HEK293 (cell line): ENCODE data around the gene ECM1.

ENCODE experiments used
- GLI2 ChIP-seq: fragments of 450-650 bp; formaldehyde crosslinking; IDR thresholded peaks from 2 replicates; pipeline ENCODE4; 2017; ENCODE audit warnings: missing biosample characterization, missing genetic modification characterization, low read depth, borderline replicate concordance
- HOXA7 ChIP-seq: sonication (generic); formaldehyde crosslinking; IDR thresholded peaks from 2 replicates; pipeline ENCODE4 v1.8.1; 2022; ENCODE audit warnings: missing genetic modification reagents, borderline replicate concordance
- KLF8 ChIP-seq: fragments of 450-650 bp; formaldehyde crosslinking; IDR thresholded peaks from 2 replicates; pipeline ENCODE4 v1.5.1; 2016; ENCODE audit warnings: missing biosample characterization, missing genetic modification characterization
- SALL2 ChIP-seq: fragments of 450-650 bp; formaldehyde crosslinking; IDR thresholded peaks from 2 replicates; pipeline ENCODE4 v1.5.0; 2017; ENCODE audit warnings: missing biosample characterization, mild to moderate bottlenecking, missing genetic modification characterization, borderline replicate concordance
- WT1 ChIP-seq: fragments of 450-650 bp; formaldehyde crosslinking; IDR thresholded peaks from 2 replicates; pipeline ENCODE4 v1.5.1; 2016; ENCODE audit warnings: missing biosample characterization, missing genetic modification characterization
- ZBTB7A ChIP-seq: fragments of 450-650 bp; formaldehyde crosslinking; IDR thresholded peaks from 2 replicates; pipeline ENCODE4 v1.5.1; 2016; ENCODE audit warnings: low read depth, missing biosample characterization, missing genetic modification characterization
- ZNF146 ChIP-seq: fragments of 450-650 bp; formaldehyde crosslinking; IDR thresholded peaks from 2 replicates; pipeline ENCODE4 v1.5.1; 2016; ENCODE audit warnings: missing biosample characterization, missing genetic modification characterization
- ZNF157 ChIP-seq: fragments of 450-650 bp; formaldehyde crosslinking; IDR thresholded peaks from 2 replicates; pipeline ENCODE4 v1.5.1; 2016; ENCODE audit warnings: missing biosample characterization, missing genetic modification characterization
- ZNF324 ChIP-seq: fragments of 450-650 bp; formaldehyde crosslinking; IDR thresholded peaks from 2 replicates; pipeline ENCODE4 v1.5.1; 2016; ENCODE audit warnings: missing biosample characterization, missing genetic modification characterization
- ZNF785 ChIP-seq: fragments of 450-650 bp; formaldehyde crosslinking; IDR thresholded peaks from 2 replicates; pipeline ENCODE4 v1.5.1; 2016; ENCODE audit warnings: missing biosample characterization, missing genetic modification characterization
- ZNF837 ChIP-seq: fragments of 450-650 bp; formaldehyde crosslinking; IDR thresholded peaks from 2 replicates; pipeline ENCODE4 v1.5.1; 2016; ENCODE audit warnings: missing biosample characterization, missing genetic modification characterization
- TF ChIP-seq, protein P1 (sequence below): fragments of 450-650 bp; formaldehyde crosslinking; IDR thresholded peaks from 2 replicates; pipeline ENCODE4 v1.5.1; 2016; ENCODE audit warnings: missing biosample characterization, missing genetic modification characterization
- TF ChIP-seq, protein P2 (sequence below): fragments of 450-650 bp; formaldehyde crosslinking; conservative IDR thresholded peaks from 2 replicates; pipeline ENCODE4 v1.5.1; 2016; ENCODE audit warnings: low read depth, missing biosample characterization, missing genetic modification characterization
- TF ChIP-seq, protein P3 (sequence below): fragments of 450-650 bp; formaldehyde crosslinking; IDR thresholded peaks from 2 replicates; pipeline ENCODE4 v1.5.1; 2016; ENCODE audit warnings: missing biosample characterization, missing genetic modification characterization
- TF ChIP-seq, protein P4 (sequence below): fragments of 450-650 bp; formaldehyde crosslinking; IDR thresholded peaks from 2 replicates; pipeline ENCODE4 v1.5.1; 2017; ENCODE audit warnings: missing biosample characterization, missing genetic modification characterization
- TF ChIP-seq, protein P5 (sequence below): fragments of 450-650 bp; formaldehyde crosslinking; IDR thresholded peaks from 2 replicates; pipeline ENCODE4 v1.5.1; 2016; ENCODE audit warnings: missing biosample characterization, missing genetic modification characterization

ECM1 gene

DNA sequence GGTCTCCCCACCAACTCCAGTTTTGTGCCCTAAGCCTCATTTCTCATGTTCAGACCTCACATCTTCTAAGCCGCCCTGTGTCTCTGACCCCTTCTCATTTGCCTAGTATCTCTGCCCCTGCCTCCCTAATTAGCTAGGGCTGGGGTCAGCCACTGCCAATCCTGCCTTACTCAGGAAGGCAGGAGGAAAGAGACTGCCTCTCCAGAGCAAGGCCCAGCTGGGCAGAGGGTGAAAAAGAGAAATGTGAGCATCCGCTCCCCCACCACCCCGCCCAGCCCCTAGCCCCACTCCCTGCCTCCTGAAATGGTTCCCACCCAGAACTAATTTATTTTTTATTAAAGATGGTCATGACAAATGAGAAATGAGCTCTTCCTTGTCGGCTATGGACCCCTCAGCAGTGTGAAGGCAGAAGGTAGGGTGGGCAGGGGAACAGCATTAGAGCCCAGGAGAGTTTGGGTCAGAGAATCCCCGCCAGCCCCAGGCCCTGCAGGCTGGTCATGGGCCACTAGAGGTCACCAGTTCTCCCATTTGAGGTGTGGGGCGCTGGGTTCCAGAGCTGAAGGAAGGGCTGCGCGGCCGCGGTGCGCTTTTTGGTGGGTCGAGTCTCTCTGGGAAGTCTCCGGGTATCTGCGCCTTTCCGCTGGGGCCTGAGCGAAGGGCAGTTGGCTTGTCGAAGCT, 52.8 kb downstream of the ECM1 start (continued):
- no peak for TF ChIP-seq ZBTB7A
- TF ChIP-seq, protein P1, sequence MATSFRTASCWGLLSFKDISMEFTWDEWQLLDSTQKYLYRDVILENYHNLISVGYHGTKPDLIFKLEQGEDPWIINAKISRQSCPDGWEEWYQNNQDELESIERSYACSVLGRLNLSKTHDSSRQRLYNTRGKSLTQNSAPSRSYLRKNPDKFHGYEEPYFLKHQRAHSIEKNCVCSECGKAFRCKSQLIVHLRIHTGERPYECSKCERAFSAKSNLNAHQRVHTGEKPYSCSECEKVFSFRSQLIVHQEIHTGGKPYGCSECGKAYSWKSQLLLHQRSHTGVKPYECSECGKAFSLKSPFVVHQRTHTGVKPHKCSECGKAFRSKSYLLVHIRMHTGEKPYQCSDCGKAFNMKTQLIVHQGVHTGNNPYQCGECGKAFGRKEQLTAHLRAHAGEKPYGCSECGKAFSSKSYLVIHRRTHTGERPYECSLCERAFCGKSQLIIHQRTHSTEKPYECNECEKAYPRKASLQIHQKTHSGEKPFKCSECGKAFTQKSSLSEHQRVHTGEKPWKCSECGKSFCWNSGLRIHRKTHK (tag by site-specific recombination), result no peak
- no peak for TF ChIP-seq WT1 (tag by site-specific recombination)
- TF ChIP-seq, protein P2, sequence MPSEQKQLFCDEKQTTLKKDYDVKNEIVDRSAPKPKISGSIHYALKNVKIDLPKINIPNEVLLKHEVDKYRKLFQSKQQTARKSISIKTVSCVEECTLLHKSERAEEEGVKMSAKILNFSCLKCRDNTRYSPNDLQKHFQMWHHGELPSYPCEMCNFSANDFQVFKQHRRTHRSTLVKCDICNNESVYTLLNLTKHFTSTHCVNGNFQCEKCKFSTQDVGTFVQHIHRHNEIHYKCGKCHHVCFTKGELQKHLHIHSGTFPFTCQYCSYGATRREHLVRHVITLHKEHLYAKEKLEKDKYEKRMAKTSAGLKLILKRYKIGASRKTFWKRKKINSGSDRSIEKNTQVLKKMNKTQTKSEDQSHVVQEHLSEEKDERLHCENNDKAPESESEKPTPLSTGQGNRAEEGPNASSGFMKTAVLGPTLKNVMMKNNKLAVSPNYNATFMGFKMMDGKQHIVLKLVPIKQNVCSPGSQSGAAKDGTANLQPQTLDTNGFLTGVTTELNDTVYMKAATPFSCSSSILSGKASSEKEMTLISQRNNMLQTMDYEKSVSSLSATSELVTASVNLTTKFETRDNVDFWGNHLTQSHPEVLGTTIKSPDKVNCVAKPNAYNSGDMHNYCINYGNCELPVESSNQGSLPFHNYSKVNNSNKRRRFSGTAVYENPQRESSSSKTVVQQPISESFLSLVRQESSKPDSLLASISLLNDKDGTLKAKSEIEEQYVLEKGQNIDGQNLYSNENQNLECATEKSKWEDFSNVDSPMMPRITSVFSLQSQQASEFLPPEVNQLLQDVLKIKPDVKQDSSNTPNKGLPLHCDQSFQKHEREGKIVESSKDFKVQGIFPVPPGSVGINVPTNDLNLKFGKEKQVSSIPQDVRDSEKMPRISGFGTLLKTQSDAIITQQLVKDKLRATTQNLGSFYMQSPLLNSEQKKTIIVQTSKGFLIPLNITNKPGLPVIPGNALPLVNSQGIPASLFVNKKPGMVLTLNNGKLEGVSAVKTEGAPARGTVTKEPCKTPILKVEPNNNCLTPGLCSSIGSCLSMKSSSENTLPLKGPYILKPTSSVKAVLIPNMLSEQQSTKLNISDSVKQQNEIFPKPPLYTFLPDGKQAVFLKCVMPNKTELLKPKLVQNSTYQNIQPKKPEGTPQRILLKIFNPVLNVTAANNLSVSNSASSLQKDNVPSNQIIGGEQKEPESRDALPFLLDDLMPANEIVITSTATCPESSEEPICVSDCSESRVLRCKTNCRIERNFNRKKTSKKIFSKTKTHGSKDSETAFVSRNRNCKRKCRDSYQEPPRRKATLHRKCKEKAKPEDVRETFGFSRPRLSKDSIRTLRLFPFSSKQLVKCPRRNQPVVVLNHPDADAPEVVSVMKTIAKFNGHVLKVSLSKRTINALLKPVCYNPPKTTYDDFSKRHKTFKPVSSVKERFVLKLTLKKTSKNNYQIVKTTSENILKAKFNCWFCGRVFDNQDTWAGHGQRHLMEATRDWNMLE (tag by site-specific recombination), result no peak
- TF ChIP-seq ZNF146 (tag by site-specific recombination), result no peak
- TF ChIP-seq, protein P3, sequence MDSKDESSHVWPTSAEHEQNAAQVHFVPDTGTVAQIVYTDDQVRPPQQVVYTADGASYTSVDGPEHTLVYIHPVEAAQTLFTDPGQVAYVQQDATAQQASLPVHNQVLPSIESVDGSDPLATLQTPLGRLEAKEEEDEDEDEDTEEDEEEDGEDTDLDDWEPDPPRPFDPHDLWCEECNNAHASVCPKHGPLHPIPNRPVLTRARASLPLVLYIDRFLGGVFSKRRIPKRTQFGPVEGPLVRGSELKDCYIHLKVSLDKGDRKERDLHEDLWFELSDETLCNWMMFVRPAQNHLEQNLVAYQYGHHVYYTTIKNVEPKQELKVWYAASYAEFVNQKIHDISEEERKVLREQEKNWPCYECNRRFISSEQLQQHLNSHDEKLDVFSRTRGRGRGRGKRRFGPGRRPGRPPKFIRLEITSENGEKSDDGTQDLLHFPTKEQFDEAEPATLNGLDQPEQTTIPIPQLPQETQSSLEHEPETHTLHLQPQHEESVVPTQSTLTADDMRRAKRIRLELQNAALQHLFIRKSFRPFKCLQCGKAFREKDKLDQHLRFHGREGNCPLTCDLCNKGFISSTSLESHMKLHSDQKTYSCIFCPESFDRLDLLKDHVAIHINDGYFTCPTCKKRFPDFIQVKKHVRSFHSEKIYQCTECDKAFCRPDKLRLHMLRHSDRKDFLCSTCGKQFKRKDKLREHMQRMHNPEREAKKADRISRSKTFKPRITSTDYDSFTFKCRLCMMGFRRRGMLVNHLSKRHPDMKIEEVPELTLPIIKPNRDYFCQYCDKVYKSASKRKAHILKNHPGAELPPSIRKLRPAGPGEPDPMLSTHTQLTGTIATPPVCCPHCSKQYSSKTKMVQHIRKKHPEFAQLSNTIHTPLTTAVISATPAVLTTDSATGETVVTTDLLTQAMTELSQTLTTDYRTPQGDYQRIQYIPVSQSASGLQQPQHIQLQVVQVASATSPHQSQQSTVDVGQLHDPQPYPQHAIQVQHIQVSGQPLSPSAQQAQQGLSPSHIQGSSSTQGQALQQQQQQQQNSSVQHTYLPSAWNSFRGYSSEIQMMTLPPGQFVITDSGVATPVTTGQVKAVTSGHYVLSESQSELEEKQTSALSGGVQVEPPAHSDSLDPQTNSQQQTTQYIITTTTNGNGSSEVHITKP (tag by site-specific recombination), result no peak
- no peak for TF ChIP-seq ZNF785 (tag by site-specific recombination)
- no peak for TF ChIP-seq HOXA7 (CRISPR knock-in tag)
- TF ChIP-seq SALL2 (tag by site-specific recombination), result no peak
- TF ChIP-seq ZNF837 (tag by site-specific recombination), result no peak
- TF ChIP-seq ZNF157 (tag by site-specific recombination), result no peak
- TF ChIP-seq KLF8, result no peak
- no peak for TF ChIP-seq GLI2 (tag by site-specific recombination)
- TF ChIP-seq, protein P4, sequence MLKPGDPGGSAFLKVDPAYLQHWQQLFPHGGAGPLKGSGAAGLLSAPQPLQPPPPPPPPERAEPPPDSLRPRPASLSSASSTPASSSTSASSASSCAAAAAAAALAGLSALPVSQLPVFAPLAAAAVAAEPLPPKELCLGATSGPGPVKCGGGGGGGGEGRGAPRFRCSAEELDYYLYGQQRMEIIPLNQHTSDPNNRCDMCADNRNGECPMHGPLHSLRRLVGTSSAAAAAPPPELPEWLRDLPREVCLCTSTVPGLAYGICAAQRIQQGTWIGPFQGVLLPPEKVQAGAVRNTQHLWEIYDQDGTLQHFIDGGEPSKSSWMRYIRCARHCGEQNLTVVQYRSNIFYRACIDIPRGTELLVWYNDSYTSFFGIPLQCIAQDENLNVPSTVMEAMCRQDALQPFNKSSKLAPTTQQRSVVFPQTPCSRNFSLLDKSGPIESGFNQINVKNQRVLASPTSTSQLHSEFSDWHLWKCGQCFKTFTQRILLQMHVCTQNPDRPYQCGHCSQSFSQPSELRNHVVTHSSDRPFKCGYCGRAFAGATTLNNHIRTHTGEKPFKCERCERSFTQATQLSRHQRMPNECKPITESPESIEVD (tag by site-specific recombination), result no peak
- TF ChIP-seq, protein P5, sequence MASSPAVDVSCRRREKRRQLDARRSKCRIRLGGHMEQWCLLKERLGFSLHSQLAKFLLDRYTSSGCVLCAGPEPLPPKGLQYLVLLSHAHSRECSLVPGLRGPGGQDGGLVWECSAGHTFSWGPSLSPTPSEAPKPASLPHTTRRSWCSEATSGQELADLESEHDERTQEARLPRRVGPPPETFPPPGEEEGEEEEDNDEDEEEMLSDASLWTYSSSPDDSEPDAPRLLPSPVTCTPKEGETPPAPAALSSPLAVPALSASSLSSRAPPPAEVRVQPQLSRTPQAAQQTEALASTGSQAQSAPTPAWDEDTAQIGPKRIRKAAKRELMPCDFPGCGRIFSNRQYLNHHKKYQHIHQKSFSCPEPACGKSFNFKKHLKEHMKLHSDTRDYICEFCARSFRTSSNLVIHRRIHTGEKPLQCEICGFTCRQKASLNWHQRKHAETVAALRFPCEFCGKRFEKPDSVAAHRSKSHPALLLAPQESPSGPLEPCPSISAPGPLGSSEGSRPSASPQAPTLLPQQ, result no peak
- no peak; the same call in 1 of the 2 replicates for TF ChIP-seq ZNF324 (tag by site-specific recombination)
- TF ChIP-seq, all 188 proteins: peak for 12
